H1 (cell line): ENCODE results near the gene GDAP2. TPM values are rescaled to one million over a fixed set of nuclear protein-coding genes. Genes with fewer than 3 reads are reported as not detected.

Experiments used
- BACH1 ChIP-seq: IDR thresholded peaks from 2 replicates; pipeline ENCODE4 v1.6.1; 2012; ENCODE audit warnings: low read length, improper control_type of control experiment
- CTCF ChIP-seq, 3 experiments: IDR thresholded peaks; 1 replicate in 2 of 3; 2 replicates in 1 of 3; pipeline versions ENCODE4 v1.5.1 to v1.6.1; 2011; ENCODE audit warnings: low read length in 3 of 3, mild to moderate bottlenecking in 3 of 3, inconsistent platforms in 2 of 3, low read depth in 1 of 3, moderate library complexity in 1 of 3; ENCODE audit not compliant: insufficient read depth in 1 of 3; ENCODE audit errors: control extremely low read depth in 1 of 3
- USF2 ChIP-seq: IDR thresholded peaks from 2 replicates; pipeline ENCODE4 v1.6.1; 2011; ENCODE audit warnings: low read length, improper control_type of control experiment
- polyA plus RNA-seq, 7 experiments: library from polyadenylated mRNA; depleted of rRNA in 3 of 7; stranded (reverse) in 5 of 7; unstranded in 2 of 7; fragments of >200 nt in 5 of 7; fragments of 200-250 nt in 2 of 7; gene quantifications; 1 replicate in 5 of 7; 2 replicates in 1 of 7; 4 replicates in 1 of 7; pipeline versions ENCODE4 v1.2.1 to v1.2.3, GENCODE V29; 2011 to 2013; ENCODE audit warnings: missing spikeins in 2 of 7, mixed read lengths in 2 of 7
- total RNA-seq: library from RNA; stranded (reverse); fragmentation: NEBNext Ultra II Directional; extraction: Animal tissue kit (Norgen Biotek cat#: 25700); gene quantifications from 2 replicates; pipeline ENCODE4 v1.2.1, GENCODE V29; 2021

Gene GDAP2
- total and polyA plus RNA-seq, 2 of the 8 experiments (the other 6 are each of a cell fraction or from before 2014, with no cell fraction given): 8.6 to 27.8 TPM

- no peak for TF ChIP-seq CTCF (IDR thresholded peaks at IDR 0.05; ENCODE audit: control extremely low read depth in 1 of 3, insufficient read depth in 1 of 3, low read depth in 1 of 3, low read length in 3 of 3)
- no peak for TF ChIP-seq USF2
- TF ChIP-seq BACH1: no peak
These were observed 67.7 kb downstream of the GDAP2 start (continued) for GRCh38 chr1:117861694-117862093.
